H1 (cell line): Measurements from ENCODE around the gene BMPR1A. TPM values are rescaled to one million over a fixed set of nuclear protein-coding genes. Genes with fewer than 3 reads are reported as not detected.

Experiments used
- ASH2L ChIP-seq: fragments of 200-600, 300-600 bp; sonication (generic); IDR thresholded peaks from one replicate; pipeline ENCODE4 v1.7.1; 2017; ENCODE audit warnings: low read length
- CHD2 ChIP-seq: IDR thresholded peaks from 2 replicates; pipeline ENCODE4 v1.6.1; 2012; ENCODE audit warnings: low read length, improper control_type of control experiment
- EGR1 ChIP-seq: IDR thresholded peaks from 2 replicates; pipeline ENCODE4 v1.6.1; 2011; ENCODE audit warnings: low read depth, low read length, borderline replicate concordance
- NANOG ChIP-seq: IDR thresholded peaks from 2 replicates; pipeline ENCODE4 v1.6.1; 2011; ENCODE audit warnings: low read length, low read depth, mild to moderate bottlenecking, inconsistent platforms; ENCODE audit not compliant: insufficient read depth, poor library complexity, severe bottlenecking
- PHF8 ChIP-seq: fragments of 200-600 bp; sonication (generic); conservative IDR thresholded peaks from 2 replicates; pipeline ENCODE4 v1.7.1; 2012; ENCODE audit warnings: low read depth, mild to moderate bottlenecking, inconsistent platforms, low read length, moderate library complexity
- SIN3A ChIP-seq, 2 experiments: IDR thresholded peaks in 1 of 2; conservative IDR thresholded peaks in 1 of 2; 2 replicates each; pipeline ENCODE4 v1.6.1; 2011 to 2012; ENCODE audit warnings: low read length in 2 of 2, improper control_type of control experiment in 1 of 2, low read depth in 1 of 2, mild to moderate bottlenecking in 1 of 2
- polyA plus RNA-seq, 7 experiments: library from polyadenylated mRNA; depleted of rRNA in 3 of 7; stranded (reverse) in 5 of 7; unstranded in 2 of 7; fragments of >200 nt in 5 of 7; fragments of 200-250 nt in 2 of 7; gene quantifications; 1 replicate in 5 of 7; 2 replicates in 1 of 7; 4 replicates in 1 of 7; pipeline versions ENCODE4 v1.2.1 to v1.2.3, GENCODE V29; 2011 to 2013; ENCODE audit warnings: missing spikeins in 2 of 7, mixed read lengths in 2 of 7
- total RNA-seq: library from RNA; stranded (reverse); fragmentation: NEBNext Ultra II Directional; extraction: Animal tissue kit (Norgen Biotek cat#: 25700); gene quantifications from 2 replicates; pipeline ENCODE4 v1.2.1, GENCODE V29; 2021
- TF ChIP-seq, protein P1 (sequence below): fragments of 300-600 bp; sonication (generic); IDR thresholded peaks from 2 replicates; pipeline ENCODE4 v1.7.1; 2012; ENCODE audit warnings: low read length, moderate library complexity, mild to moderate bottlenecking, inconsistent platforms; ENCODE audit not compliant: insufficient replicate concordance
- TF ChIP-seq, protein P2 (sequence below): IDR thresholded peaks from 2 replicates; pipeline ENCODE4 v1.6.1; 2012; ENCODE audit warnings: inconsistent platforms
- TF ChIP-seq, protein P3 (sequence below): IDR thresholded peaks from 2 replicates; pipeline ENCODE4 v1.6.1; 2011; ENCODE audit warnings: low read depth, mild to moderate bottlenecking, low read length; ENCODE audit not compliant: insufficient read depth

Gene BMPR1A
- total and polyA plus RNA-seq, 2 of the 8 experiments (the other 6 are each of a cell fraction or from before 2014, with no cell fraction given), result 34.4 to 129 TPM

DNA sequence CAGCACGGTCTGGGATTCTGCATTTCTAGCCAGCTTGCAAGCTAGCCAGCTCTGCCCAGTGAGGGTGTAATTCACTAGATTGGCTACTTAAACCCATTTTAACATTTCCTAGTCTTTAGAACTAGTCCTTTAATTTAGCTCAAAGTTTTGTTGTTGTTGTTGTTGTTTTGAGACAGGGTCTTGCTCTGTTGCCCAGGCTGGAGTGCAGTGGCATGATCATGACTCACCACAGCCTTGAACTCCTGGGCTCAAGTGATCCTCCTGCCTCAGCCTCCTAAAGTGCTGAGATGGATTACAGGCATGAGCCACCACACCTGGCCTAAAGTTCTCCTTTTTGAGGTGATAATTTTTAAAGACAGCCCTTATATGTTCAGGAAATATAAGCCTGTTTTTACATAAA lies 94.1 kb downstream of the BMPR1A start (continued):
- TF ChIP-seq, protein P1, sequence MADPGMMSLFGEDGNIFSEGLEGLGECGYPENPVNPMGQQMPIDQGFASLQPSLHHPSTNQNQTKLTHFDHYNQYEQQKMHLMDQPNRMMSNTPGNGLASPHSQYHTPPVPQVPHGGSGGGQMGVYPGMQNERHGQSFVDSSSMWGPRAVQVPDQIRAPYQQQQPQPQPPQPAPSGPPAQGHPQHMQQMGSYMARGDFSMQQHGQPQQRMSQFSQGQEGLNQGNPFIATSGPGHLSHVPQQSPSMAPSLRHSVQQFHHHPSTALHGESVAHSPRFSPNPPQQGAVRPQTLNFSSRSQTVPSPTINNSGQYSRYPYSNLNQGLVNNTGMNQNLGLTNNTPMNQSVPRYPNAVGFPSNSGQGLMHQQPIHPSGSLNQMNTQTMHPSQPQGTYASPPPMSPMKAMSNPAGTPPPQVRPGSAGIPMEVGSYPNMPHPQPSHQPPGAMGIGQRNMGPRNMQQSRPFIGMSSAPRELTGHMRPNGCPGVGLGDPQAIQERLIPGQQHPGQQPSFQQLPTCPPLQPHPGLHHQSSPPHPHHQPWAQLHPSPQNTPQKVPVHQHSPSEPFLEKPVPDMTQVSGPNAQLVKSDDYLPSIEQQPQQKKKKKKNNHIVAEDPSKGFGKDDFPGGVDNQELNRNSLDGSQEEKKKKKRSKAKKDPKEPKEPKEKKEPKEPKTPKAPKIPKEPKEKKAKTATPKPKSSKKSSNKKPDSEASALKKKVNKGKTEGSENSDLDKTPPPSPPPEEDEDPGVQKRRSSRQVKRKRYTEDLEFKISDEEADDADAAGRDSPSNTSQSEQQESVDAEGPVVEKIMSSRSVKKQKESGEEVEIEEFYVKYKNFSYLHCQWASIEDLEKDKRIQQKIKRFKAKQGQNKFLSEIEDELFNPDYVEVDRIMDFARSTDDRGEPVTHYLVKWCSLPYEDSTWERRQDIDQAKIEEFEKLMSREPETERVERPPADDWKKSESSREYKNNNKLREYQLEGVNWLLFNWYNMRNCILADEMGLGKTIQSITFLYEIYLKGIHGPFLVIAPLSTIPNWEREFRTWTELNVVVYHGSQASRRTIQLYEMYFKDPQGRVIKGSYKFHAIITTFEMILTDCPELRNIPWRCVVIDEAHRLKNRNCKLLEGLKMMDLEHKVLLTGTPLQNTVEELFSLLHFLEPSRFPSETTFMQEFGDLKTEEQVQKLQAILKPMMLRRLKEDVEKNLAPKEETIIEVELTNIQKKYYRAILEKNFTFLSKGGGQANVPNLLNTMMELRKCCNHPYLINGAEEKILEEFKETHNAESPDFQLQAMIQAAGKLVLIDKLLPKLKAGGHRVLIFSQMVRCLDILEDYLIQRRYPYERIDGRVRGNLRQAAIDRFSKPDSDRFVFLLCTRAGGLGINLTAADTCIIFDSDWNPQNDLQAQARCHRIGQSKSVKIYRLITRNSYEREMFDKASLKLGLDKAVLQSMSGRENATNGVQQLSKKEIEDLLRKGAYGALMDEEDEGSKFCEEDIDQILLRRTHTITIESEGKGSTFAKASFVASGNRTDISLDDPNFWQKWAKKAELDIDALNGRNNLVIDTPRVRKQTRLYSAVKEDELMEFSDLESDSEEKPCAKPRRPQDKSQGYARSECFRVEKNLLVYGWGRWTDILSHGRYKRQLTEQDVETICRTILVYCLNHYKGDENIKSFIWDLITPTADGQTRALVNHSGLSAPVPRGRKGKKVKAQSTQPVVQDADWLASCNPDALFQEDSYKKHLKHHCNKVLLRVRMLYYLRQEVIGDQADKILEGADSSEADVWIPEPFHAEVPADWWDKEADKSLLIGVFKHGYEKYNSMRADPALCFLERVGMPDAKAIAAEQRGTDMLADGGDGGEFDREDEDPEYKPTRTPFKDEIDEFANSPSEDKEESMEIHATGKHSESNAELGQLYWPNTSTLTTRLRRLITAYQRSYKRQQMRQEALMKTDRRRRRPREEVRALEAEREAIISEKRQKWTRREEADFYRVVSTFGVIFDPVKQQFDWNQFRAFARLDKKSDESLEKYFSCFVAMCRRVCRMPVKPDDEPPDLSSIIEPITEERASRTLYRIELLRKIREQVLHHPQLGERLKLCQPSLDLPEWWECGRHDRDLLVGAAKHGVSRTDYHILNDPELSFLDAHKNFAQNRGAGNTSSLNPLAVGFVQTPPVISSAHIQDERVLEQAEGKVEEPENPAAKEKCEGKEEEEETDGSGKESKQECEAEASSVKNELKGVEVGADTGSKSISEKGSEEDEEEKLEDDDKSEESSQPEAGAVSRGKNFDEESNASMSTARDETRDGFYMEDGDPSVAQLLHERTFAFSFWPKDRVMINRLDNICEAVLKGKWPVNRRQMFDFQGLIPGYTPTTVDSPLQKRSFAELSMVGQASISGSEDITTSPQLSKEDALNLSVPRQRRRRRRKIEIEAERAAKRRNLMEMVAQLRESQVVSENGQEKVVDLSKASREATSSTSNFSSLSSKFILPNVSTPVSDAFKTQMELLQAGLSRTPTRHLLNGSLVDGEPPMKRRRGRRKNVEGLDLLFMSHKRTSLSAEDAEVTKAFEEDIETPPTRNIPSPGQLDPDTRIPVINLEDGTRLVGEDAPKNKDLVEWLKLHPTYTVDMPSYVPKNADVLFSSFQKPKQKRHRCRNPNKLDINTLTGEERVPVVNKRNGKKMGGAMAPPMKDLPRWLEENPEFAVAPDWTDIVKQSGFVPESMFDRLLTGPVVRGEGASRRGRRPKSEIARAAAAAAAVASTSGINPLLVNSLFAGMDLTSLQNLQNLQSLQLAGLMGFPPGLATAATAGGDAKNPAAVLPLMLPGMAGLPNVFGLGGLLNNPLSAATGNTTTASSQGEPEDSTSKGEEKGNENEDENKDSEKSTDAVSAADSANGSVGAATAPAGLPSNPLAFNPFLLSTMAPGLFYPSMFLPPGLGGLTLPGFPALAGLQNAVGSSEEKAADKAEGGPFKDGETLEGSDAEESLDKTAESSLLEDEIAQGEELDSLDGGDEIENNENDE, result no peak
- no peak for TF ChIP-seq SIN3A (conservative IDR thresholded peaks at IDR 0.05 in 1 of 2, IDR thresholded peaks at IDR 0.05 in 1 of 2; ENCODE audit: low read depth in 1 of 2, low read length in 2 of 2)
- TF ChIP-seq, protein P2, sequence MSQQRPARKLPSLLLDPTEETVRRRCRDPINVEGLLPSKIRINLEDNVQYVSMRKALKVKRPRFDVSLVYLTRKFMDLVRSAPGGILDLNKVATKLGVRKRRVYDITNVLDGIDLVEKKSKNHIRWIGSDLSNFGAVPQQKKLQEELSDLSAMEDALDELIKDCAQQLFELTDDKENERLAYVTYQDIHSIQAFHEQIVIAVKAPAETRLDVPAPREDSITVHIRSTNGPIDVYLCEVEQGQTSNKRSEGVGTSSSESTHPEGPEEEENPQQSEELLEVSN, result no peak
- TF ChIP-seq, protein P3, sequence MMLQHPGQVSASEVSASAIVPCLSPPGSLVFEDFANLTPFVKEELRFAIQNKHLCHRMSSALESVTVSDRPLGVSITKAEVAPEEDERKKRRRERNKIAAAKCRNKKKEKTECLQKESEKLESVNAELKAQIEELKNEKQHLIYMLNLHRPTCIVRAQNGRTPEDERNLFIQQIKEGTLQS, result no peak
- TF ChIP-seq CHD2, result no peak
- no peak for TF ChIP-seq EGR1
- TF ChIP-seq ASH2L, result no peak
- no peak for TF ChIP-seq NANOG
- no peak for TF ChIP-seq PHF8
